BJ (cell line): ENCODE data around the gene MT2A. TPM values are rescaled to one million over a fixed set of nuclear protein-coding genes. Genes with fewer than 3 reads are reported as not detected.
A peak's percentile ranks its signal among the peaks of the same experiment; 100 is the strongest.

ENCODE experiments used
- CTCF ChIA-PET: fragments of 350-600 bp; formaldehyde crosslinking; extraction: SDS; loops from one replicate; lab custom pipeline; 2021; ENCODE audit warnings: antibody characterized with exemption, inconsistent platforms; lab: Yijun Ruan, JAX
- POLR2A ChIA-PET: fragments of 300-600 bp; sonication (Branson Sonifier 250); formaldehyde crosslinking; extraction: SDS; loops from one replicate; lab custom pipeline; 2021; ENCODE audit warnings: antibody characterized with exemption; lab: Charles Lee
- DNase-seq: peaks from one replicate; pipeline ENCODE4 v3.0.0-alpha.2; 2011; ENCODE audit warnings: low read depth
- H3K27me3 ChIP-seq: 2 replicates; pipeline ENCODE4 v1.6.0; 2011; ENCODE audit warnings: low read length; ENCODE audit not compliant: control insufficient read depth, insufficient read depth
- H3K36me3 ChIP-seq: 2 replicates; pipeline ENCODE4 v1.5.1; 2011; ENCODE audit warnings: low read length; ENCODE audit not compliant: control insufficient read depth, insufficient read depth
- H3K4me3 ChIP-seq: 2 replicates; pipeline ENCODE4 v1.5.1; 2011; ENCODE audit warnings: low read depth, mild to moderate bottlenecking, control low read depth, low read length
- CTCF ChIP-seq: IDR thresholded peaks from 2 replicates; pipeline ENCODE4 v1.5.1; 2011; ENCODE audit warnings: low read depth, mild to moderate bottlenecking, control low read depth, inconsistent platforms, low read length, moderate library complexity; ENCODE audit not compliant: insufficient read depth
- polyA plus RNA-seq: library from polyadenylated mRNA; depleted of rRNA; stranded (reverse); fragments of >200 nt; gene quantifications from 2 replicates; pipeline ENCODE4 v1.2.3, GENCODE V29; 2011

The MT2A gene
- polyA plus RNA-seq, 1 experiment, result 167 TPM

DNA sequence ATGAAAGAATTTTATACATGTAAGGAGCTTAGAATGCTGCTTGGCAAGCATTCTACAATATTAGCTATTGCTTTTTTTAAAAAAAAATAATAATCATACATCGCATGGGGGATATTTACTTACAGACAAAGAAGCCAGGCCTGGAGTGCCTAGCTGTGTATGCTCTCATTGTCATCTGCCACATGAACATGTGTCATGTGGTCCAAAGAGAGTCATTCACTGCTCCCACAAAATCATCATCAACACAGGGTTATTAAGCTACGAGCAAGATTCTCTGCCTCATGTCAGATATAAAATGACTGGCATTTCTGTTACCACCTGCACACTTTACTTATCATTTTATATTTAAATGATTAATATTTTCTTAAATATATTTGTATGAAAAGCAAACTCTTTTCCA is 15.3 kb downstream of the MT2A start:
- no peaks in the 10 kb centered on the region for H3K36me3 ChIP-seq
- DNase-seq, result no peak
- H3K4me3 ChIP-seq, result no peak overlapping the region
- no peak for TF ChIP-seq CTCF
- POLR2A ChIA-PET, result no interaction called here
- no peaks in the 10 kb centered on the region for H3K27me3 ChIP-seq
- CTCF ChIA-PET, result interaction anchor here (0.8 to 1.9 kb wide), 6 partner anchors 9 to 78 kb away, joined by 3 to 7 read pairs (median 3); partner anchors contain the start of gene MT1M

GRCh38 chr16:56625140-56625942 is 17.0 kb downstream of the MT2A start, which contains the start of gene MT1E:
Gene MT1E (plus strand): TSS chr16:56625781. CDS start chr16:56625852, 71 bp downstream.
- H3K36me3 ChIP-seq, result no peaks in the 10 kb centered on the region
- POLR2A ChIA-PET, result interaction anchor here (0.6 to 1.7 kb wide), 10 partner anchors 8 to 344 kb away, joined by 3 to 17 read pairs (median 4); partner anchors contain the start of gene MT2A
- no peaks in the 10 kb centered on the region for H3K27me3 ChIP-seq
- TF ChIP-seq CTCF, result no peak
- DNase-seq, result no peak
- CTCF ChIA-PET, result interaction anchor here (0.6 to 1.3 kb wide), 10 partner anchors 8 to 189 kb away, joined by 3 to 4 read pairs (median 3); no protein-coding TSS in a partner anchor
- H3K4me3 ChIP-seq, result peak within 1 kb of the TSS; percentile 58

DNA sequence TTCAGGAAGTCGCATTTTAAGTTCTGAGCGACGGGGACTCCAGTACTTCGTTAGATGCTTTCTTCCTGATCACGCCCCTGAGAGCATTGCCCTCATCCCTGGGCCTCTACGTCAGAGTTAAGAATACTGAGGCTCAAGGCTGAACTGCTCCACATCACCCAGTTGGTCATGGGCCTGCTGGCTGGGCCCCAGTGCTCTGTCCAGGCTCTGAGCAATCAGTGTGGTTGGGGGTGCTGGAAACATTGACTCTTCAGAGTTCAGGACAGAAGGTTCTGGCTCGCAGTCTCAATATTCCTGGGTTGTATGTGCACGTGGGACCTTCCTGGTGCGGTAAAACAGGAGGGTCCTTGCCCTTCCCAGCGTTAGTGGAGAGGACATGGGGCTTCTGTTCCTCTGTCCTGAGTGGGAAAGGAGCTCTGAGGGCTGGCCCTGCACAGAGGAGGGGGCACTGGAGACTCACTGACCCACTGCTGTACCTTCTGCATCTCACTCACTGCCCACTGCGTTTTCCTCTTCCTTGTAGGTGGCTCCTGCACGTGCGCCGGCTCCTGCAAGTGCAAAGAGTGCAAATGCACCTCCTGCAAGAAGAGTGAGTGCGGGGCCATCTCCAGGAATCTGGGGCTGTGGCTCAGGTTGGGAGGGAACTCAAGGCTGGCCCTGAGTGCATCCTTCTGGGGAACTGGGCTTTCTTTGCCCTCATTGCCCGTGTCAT is 17.7 kb downstream of the MT2A start:
- POLR2A ChIA-PET, result interaction anchor here (0.6 to 1.7 kb wide), 8 partner anchors 9 to 345 kb away, joined by 3 to 17 read pairs (median 6); partner anchors contain the start of gene MT2A

DNA sequence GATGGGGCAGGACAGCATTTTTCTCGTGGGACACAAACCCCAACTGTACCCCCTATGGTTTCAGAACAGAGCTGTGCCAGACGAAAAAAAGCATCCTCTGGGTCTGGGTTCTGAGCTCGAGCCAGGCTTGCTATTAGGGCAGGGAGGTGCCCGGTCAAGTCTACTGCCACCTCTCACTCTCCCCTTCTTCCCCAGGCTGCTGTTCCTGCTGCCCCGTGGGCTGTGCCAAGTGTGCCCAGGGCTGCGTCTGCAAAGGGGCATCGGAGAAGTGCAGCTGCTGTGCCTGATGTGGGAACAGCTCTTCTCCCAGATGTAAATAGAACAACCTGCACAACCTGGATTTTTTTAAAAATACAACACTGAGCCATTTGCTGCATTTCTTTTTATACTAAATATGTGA is 18.3 kb downstream of the MT2A start:
- DNase-seq, result no peak
- ChIA-PET CTCF (interaction anchor here (1.5 kb wide), 1 partner anchor 14 kb away, joined by 3 read pairs; no protein-coding TSS in a partner anchor), POLR2A (interaction anchor here (1.6 to 1.7 kb wide), 2 partner anchors 15 to 19 kb away, joined by 3 to 9 read pairs; no protein-coding TSS in a partner anchor)
- peak overlapping the region; percentile 58 for H3K4me3 ChIP-seq
- no peak for TF ChIP-seq CTCF
- H3K27me3 ChIP-seq, result no peaks in the 10 kb centered on the region
- H3K36me3 ChIP-seq, result no peaks in the 10 kb centered on the region

More for the DNA sequence above, 17.7 kb downstream of the MT2A start:
- DNase-seq, result no peak
- Histone ChIP-seq H3K4me3 (peak overlapping the region; percentile 58), H3K27me3 (no peaks in the 10 kb centered on the region), H3K36me3 (no peaks in the 10 kb centered on the region)
- TF ChIP-seq CTCF, result no peak
- CTCF ChIA-PET, result interaction anchor here (0.6 to 1.5 kb wide), 11 partner anchors 9 to 189 kb away, joined by 3 to 4 read pairs (median 3); no protein-coding TSS in a partner anchor
